Measurements from ENCODE around the gene PRR19.

DNA sequence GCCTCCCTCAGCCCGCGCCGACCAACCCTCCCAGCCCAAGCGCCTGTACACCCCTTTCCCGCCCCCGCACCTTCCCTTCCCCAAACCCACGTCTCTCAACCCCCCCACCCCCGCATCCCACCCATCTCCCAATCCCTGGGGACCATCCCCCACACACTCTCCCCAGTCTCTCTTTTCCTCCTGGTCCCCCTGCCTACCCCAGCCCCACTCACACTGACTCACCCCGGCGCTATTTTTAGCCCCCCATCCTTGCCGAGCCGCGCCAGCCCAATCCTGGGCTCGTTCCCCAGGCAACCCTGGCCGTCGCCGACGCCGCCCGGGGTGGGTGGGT lies 21.2 kb upstream of the PRR19 start:
- TF ChIP-seq TCF12 (IDR thresholded peaks at IDR 0.05; ENCODE audit: low read depth) (no peak; the same call in 1 of the 2 replicates), RAD21 (IDR thresholded peaks at IDR 0.05; ENCODE audit: low read depth) (no peak), NFIC (IDR thresholded peaks at IDR 0.05) (no peak), EP300 (IDR thresholded peaks at IDR 0.05; ENCODE audit: borderline replicate concordance) (no peak), TAF1 (IDR thresholded peaks at IDR 0.05; ENCODE audit: low read depth) (no peak), EGR1 (IDR thresholded peaks at IDR 0.05) (no peak), YY1 (IDR thresholded peaks at IDR 0.05; ENCODE audit: low read depth) (no peak), CREB1 (IDR thresholded peaks at IDR 0.05; ENCODE audit: low read depth) (no peak), FOXM1 (IDR thresholded peaks at IDR 0.05; ENCODE audit: borderline replicate concordance, low read depth) (no peak), ZBTB7A (IDR thresholded peaks at IDR 0.05; ENCODE audit: low read depth) (no peak; the same call in 1 of the 2 replicates), CEBPB (IDR thresholded peaks at IDR 0.05) (no peak)
- TF ChIP-seq, protein P1, sequence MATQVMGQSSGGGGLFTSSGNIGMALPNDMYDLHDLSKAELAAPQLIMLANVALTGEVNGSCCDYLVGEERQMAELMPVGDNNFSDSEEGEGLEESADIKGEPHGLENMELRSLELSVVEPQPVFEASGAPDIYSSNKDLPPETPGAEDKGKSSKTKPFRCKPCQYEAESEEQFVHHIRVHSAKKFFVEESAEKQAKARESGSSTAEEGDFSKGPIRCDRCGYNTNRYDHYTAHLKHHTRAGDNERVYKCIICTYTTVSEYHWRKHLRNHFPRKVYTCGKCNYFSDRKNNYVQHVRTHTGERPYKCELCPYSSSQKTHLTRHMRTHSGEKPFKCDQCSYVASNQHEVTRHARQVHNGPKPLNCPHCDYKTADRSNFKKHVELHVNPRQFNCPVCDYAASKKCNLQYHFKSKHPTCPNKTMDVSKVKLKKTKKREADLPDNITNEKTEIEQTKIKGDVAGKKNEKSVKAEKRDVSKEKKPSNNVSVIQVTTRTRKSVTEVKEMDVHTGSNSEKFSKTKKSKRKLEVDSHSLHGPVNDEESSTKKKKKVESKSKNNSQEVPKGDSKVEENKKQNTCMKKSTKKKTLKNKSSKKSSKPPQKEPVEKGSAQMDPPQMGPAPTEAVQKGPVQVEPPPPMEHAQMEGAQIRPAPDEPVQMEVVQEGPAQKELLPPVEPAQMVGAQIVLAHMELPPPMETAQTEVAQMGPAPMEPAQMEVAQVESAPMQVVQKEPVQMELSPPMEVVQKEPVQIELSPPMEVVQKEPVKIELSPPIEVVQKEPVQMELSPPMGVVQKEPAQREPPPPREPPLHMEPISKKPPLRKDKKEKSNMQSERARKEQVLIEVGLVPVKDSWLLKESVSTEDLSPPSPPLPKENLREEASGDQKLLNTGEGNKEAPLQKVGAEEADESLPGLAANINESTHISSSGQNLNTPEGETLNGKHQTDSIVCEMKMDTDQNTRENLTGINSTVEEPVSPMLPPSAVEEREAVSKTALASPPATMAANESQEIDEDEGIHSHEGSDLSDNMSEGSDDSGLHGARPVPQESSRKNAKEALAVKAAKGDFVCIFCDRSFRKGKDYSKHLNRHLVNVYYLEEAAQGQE (IDR thresholded peaks at IDR 0.05; ENCODE audit: low read depth), result no peak
- TF ChIP-seq, protein P2, sequence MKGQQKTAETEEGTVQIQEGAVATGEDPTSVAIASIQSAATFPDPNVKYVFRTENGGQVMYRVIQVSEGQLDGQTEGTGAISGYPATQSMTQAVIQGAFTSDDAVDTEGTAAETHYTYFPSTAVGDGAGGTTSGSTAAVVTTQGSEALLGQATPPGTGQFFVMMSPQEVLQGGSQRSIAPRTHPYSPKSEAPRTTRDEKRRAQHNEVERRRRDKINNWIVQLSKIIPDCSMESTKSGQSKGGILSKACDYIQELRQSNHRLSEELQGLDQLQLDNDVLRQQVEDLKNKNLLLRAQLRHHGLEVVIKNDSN (IDR thresholded peaks at IDR 0.05), result no peak
- TF ChIP-seq, protein P3, sequence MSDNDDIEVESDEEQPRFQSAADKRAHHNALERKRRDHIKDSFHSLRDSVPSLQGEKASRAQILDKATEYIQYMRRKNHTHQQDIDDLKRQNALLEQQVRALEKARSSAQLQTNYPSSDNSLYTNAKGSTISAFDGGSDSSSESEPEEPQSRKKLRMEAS (IDR thresholded peaks at IDR 0.05), result no peak
